Loucy (cell line): ENCODE results near the gene RTN4RL2.

Experiments used
- EZH2phosphoT487 ChIP-seq: fragments of 200-600 bp; IDR thresholded peaks from 2 replicates; pipeline ENCODE4 v1.6.1; 2018; ENCODE audit warnings: antibody characterized with exemption, mild to moderate bottlenecking, moderate library complexity, borderline replicate concordance
- TF ChIP-seq, protein P1 (sequence below): fragments of 200-600 bp; sonication (generic); conservative IDR thresholded peaks from 2 replicates; pipeline ENCODE4 v1.5.1; 2014; ENCODE audit warnings: mild to moderate bottlenecking, antibody characterized with exemption, low read length

DNA sequence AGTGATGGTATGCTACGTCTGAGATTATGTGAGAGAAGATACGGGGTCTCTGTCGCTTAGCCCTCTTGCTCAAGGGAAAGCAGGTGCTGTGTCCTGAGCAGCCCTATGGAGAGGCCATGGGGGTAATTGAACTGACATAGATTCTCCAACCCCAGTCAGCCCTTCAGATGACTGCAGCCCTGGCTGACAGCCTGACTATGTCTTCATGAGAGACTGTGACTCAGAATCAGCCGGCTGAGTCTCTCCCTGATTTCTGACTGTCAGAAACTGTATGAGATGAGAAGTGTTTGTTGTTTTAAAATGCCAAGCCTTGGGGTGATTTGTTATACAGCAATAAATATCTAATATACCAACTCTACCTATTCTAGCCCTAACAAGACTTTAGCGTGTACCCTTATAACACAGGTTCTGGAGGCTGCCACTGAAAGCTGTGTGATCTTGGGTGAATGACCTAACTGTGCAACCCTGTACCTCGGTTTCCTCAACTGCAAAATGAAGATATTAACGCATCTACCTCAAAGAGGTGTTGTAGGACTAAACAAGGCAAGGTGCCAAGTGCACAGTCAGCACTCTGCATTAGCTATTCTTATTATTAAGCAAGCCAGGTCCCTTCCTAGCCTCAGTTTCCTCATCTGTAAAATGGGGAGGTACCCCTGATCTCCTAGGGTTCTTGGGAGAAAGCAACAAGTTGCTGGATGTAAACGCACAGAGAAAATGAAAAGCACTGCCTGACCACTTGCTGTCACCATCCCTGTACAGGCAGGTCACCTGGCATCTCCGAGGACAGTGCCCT lies 30.3 kb downstream of the RTN4RL2 start:
- TF ChIP-seq, protein P1, sequence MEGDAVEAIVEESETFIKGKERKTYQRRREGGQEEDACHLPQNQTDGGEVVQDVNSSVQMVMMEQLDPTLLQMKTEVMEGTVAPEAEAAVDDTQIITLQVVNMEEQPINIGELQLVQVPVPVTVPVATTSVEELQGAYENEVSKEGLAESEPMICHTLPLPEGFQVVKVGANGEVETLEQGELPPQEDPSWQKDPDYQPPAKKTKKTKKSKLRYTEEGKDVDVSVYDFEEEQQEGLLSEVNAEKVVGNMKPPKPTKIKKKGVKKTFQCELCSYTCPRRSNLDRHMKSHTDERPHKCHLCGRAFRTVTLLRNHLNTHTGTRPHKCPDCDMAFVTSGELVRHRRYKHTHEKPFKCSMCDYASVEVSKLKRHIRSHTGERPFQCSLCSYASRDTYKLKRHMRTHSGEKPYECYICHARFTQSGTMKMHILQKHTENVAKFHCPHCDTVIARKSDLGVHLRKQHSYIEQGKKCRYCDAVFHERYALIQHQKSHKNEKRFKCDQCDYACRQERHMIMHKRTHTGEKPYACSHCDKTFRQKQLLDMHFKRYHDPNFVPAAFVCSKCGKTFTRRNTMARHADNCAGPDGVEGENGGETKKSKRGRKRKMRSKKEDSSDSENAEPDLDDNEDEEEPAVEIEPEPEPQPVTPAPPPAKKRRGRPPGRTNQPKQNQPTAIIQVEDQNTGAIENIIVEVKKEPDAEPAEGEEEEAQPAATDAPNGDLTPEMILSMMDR = no peak
- TF ChIP-seq EZH2phosphoT487 = no peak
